GM12892 (cell line): ENCODE results near the gene PRSS53.

Experiments
- POLR2A ChIP-seq: IDR thresholded peaks from 2 replicates; pipeline ENCODE4 v1.6.1; 2011; ENCODE audit warnings: low read depth, low read length, control low read depth
- POLR2AphosphoS5 ChIP-seq: IDR thresholded peaks from 2 replicates; pipeline ENCODE4 v1.6.1; 2011; ENCODE audit warnings: low read depth, low read length, control low read depth
- TAF1 ChIP-seq: IDR thresholded peaks from 2 replicates; pipeline ENCODE4 v1.6.1; 2011; ENCODE audit warnings: low read depth, mild to moderate bottlenecking, control low read depth, low read length, borderline replicate concordance

- TF ChIP-seq POLR2A = no peak
- no peak for TF ChIP-seq TAF1
- TF ChIP-seq POLR2AphosphoS5 = no peak
Measured at GRCh38 chr16:31114468-31114867, 25.7 kb upstream of the PRSS53 start.
